GM23338 (cell line): ENCODE results near the gene ZBBX. TPM values are rescaled to one million over a fixed set of nuclear protein-coding genes. Genes with fewer than 3 reads are reported as not detected.

ENCODE experiments used
- ATAC-seq: fragments of 200-7000 bp; cut with Tn5 transposase; 3 replicates; pipeline ENCODE4 v1.9.1; 2020
- DNase-seq: peaks from one replicate; pipeline ENCODE4 v3.0.0-alpha.2; 2015; ENCODE audit warnings: low spot score
- H2AFZ ChIP-seq: fragments of 200-600 bp; sonication (generic); 2 replicates; pipeline ENCODE4 v1.8.0; 2016; ENCODE audit warnings: antibody characterized with exemption, mild to moderate bottlenecking, moderate library complexity
- H3F3A ChIP-seq: fragments of 200-600 bp; sonication (generic); replicated peaks from 2 replicates; pipeline ENCODE4 v1.8.0; 2017; ENCODE audit warnings: antibody characterized with exemption, mixed run types, low read depth
- H3K27ac ChIP-seq: fragments of 200-600 bp; sonication (generic); 2 replicates; pipeline ENCODE4 v1.6.1; 2016; ENCODE audit warnings: low read depth
- H3K27me3 ChIP-seq: fragments of 200-600 bp; sonication (generic); 2 replicates; pipeline ENCODE4 v1.8.0; 2016; ENCODE audit warnings: mild to moderate bottlenecking, mixed run types, moderate library complexity; ENCODE audit not compliant: insufficient read depth
- H3K36me3 ChIP-seq: fragments of 200-600 bp; sonication (generic); 2 replicates; pipeline ENCODE4 v1.8.0; 2016; ENCODE audit warnings: mild to moderate bottlenecking; ENCODE audit not compliant: insufficient read depth
- H3K4me1 ChIP-seq: fragments of 200-600 bp; sonication (generic); 2 replicates; pipeline ENCODE4 v1.8.0; 2016; ENCODE audit warnings: mild to moderate bottlenecking, moderate library complexity; ENCODE audit not compliant: insufficient read depth
- H3K4me2 ChIP-seq: fragments of 200-600 bp; sonication (generic); 2 replicates; pipeline ENCODE4 v1.7.1; 2017; ENCODE audit warnings: mixed run types
- H3K4me3 ChIP-seq: fragments of 200-600 bp; sonication (generic); 2 replicates; pipeline ENCODE4 v1.6.1; 2016; ENCODE audit warnings: mixed run types
- H3K79me2 ChIP-seq: fragments of 200-600 bp; sonication (generic); replicated peaks from 2 replicates; pipeline ENCODE4 v1.8.0; 2017; ENCODE audit warnings: mild to moderate bottlenecking; ENCODE audit not compliant: insufficient read depth
- H3K9me2 ChIP-seq: fragments of 200-600 bp; sonication (generic); 2 replicates; pipeline ENCODE4 v1.8.0; 2017; ENCODE audit not compliant: insufficient read depth
- H4K20me1 ChIP-seq: fragments of 200-600 bp; sonication (generic); replicated peaks from 2 replicates; pipeline ENCODE4 v1.8.0; 2017; ENCODE audit warnings: mild to moderate bottlenecking; ENCODE audit not compliant: insufficient read depth
- H3K27ac Mint-ChIP-seq: 2 replicates; pipeline ENCODE4 v1.8.0; 2020; ENCODE audit warnings: inconsistent platforms, mild to moderate bottlenecking, moderate library complexity, mixed read lengths
- H3K27me3 Mint-ChIP-seq: 3 replicates; pipeline ENCODE4 v1.8.0; 2022; ENCODE audit warnings: low read depth, mild to moderate bottlenecking, moderate library complexity, mixed read lengths, inconsistent platforms; ENCODE audit not compliant: insufficient read depth, poor library complexity
- H3K36me3 Mint-ChIP-seq: 3 replicates; pipeline ENCODE4 v1.8.0; 2021; ENCODE audit warnings: low read depth, mild to moderate bottlenecking, inconsistent platforms, moderate library complexity, mixed read lengths
- H3K4me1 Mint-ChIP-seq: 3 replicates; pipeline ENCODE4 v1.8.0; 2020; ENCODE audit warnings: mild to moderate bottlenecking, inconsistent platforms, mixed read lengths
- H3K4me3 Mint-ChIP-seq: 3 replicates; pipeline ENCODE4 v1.8.0; 2021; ENCODE audit warnings: moderate library complexity, mild to moderate bottlenecking, inconsistent platforms, mixed read lengths
- H3K9me3 Mint-ChIP-seq: 3 replicates; pipeline ENCODE4 v1.8.0; 2020; ENCODE audit warnings: moderate library complexity, mild to moderate bottlenecking, inconsistent platforms, mixed read lengths
- CREB1 ChIP-seq: fragments of 250-450 bp; sonication (Bioruptor Pico); IDR thresholded peaks from 2 replicates; pipeline ENCODE4 v1.5.0; 2020; ENCODE audit warnings: low read depth, mild to moderate bottlenecking, moderate library complexity
- CTCF ChIP-seq, 2 experiments: fragments of 200-600 bp in 1 of 2; sonication (generic) in 1 of 2; conservative IDR thresholded peaks; 2 replicates each; pipeline versions ENCODE4 v1.5.1 to v1.6.1; 2016 to 2017; ENCODE audit warnings: antibody characterized with exemption in 2 of 2, low read depth in 2 of 2, mild to moderate bottlenecking in 2 of 2, moderate library complexity in 1 of 2
- EZH2 ChIP-seq: fragments of 200-600 bp; sonication (generic); IDR thresholded peaks from one replicate; pipeline ENCODE4 v1.8.0; 2017; ENCODE audit warnings: antibody characterized with exemption, mild to moderate bottlenecking, low read depth; ENCODE audit not compliant: unreplicated experiment
- EZH2phosphoT487 ChIP-seq: fragments of 200-600 bp; sonication (generic); IDR thresholded peaks from one replicate; pipeline ENCODE4 v1.8.1; 2018; ENCODE audit warnings: antibody characterized with exemption; ENCODE audit not compliant: unreplicated experiment
- JUNB ChIP-seq: IDR thresholded peaks from one replicate; pipeline ENCODE4 v1.6.1; 2016; ENCODE audit warnings: antibody characterized with exemption; ENCODE audit not compliant: unreplicated experiment
- NANOG ChIP-seq: IDR thresholded peaks from 2 replicates; pipeline ENCODE4 v1.6.1; 2016; ENCODE audit warnings: antibody characterized with exemption, borderline replicate concordance
- POLR2AphosphoS5 ChIP-seq: IDR thresholded peaks from 2 replicates; pipeline ENCODE4 v1.6.1; 2016; ENCODE audit warnings: antibody characterized with exemption, low read depth
- REST ChIP-seq: IDR thresholded peaks from one replicate; pipeline ENCODE4 v1.6.1; 2018; ENCODE audit warnings: antibody characterized with exemption; ENCODE audit not compliant: unreplicated experiment
- STAT1 ChIP-seq: IDR thresholded peaks from one replicate; pipeline ENCODE4 v1.6.1; 2016; ENCODE audit warnings: antibody characterized with exemption; ENCODE audit not compliant: unreplicated experiment
- ZNF114 ChIP-seq: fragments of 250-450 bp; sonication (Bioruptor Pico); IDR thresholded peaks from 2 replicates; pipeline ENCODE4 v1.5.0; 2020; ENCODE audit warnings: mild to moderate bottlenecking, moderate library complexity
- ZNF331 ChIP-seq: fragments of 250-450 bp; sonication (Bioruptor Pico); IDR thresholded peaks from 2 replicates; pipeline ENCODE4 v1.5.0; 2020; ENCODE audit warnings: low read depth, mild to moderate bottlenecking, moderate library complexity
- polyA plus RNA-seq: library from polyadenylated mRNA; unstranded; fragments of >200 nt; fragmentation: Nextera tagmentation; extraction: Ambion mirVana; gene quantifications from 2 replicates; pipeline ENCODE4 v1.2.1, GENCODE V29; 2016
- total RNA-seq: library from RNA; depleted of rRNA; stranded (reverse); fragments of >200 nt; shearing (Covaris generic); gene quantifications from 2 replicates; pipeline ENCODE4 v1.2.3, GENCODE V29; 2014

The ZBBX gene
- total and polyA plus RNA-seq, 2 experiments from 2014 or later, result 0.90 to 1.1 TPM

- H3K27me3 ChIP-seq, result no peaks in the 10 kb centered on the region
- H3K9me3 Mint-ChIP-seq, result no peaks in the 10 kb centered on the region
- H3K9me2 ChIP-seq, result no peaks in the 10 kb centered on the region
- no peak overlapping the region for H3K4me3 Mint-ChIP-seq
- H3K36me3 ChIP-seq, result no peaks in the 10 kb centered on the region
- H4K20me1 ChIP-seq, result no peaks in the 10 kb centered on the region
- H3K27me3 Mint-ChIP-seq, result peaks cover 2% of the 10 kb centered on the region
- H3F3A ChIP-seq, result no peaks in the 10 kb centered on the region
- TF ChIP-seq JUNB (no peak), CREB1 (CRISPR knock-in tag) (no peak), EZH2phosphoT487 (no peak), REST (no peak), ZNF114 (CRISPR knock-in tag) (no peak), NANOG (no peak)
- H3K79me2 ChIP-seq, result no peaks in the 10 kb centered on the region
- H3K27ac Mint-ChIP-seq, result no peak overlapping the region
- H3K4me3 ChIP-seq, result no peak overlapping the region
- ATAC-seq (no peak), DNase-seq (no peak)
- no peak overlapping the region for H3K4me2 ChIP-seq
- H3K36me3 Mint-ChIP-seq, result no peaks in the 10 kb centered on the region
- 0 out of 2 replicates have a peak, but pooled peaks cover 3% of the 10 kb centered on the region for H3K4me1 ChIP-seq
- no peak overlapping the region for H3K27ac ChIP-seq
- peaks cover 10% of the 10 kb centered on the region; the same call in 2 of the 3 replicates for H3K4me1 Mint-ChIP-seq
- H2AFZ ChIP-seq, result no peak overlapping the region
Measured at GRCh38 chr3:167375478-167375877, 4.6 kb downstream of the ZBBX start.

- H3K4me1 Mint-ChIP-seq, result peaks cover 3% of the 10 kb centered on the region; the same call in 1 of the 3 replicates
- Histone ChIP-seq H3K36me3 (no peaks in the 10 kb centered on the region), H3K79me2 (no peaks in the 10 kb centered on the region), H3K9me2 (no peaks in the 10 kb centered on the region), H3K4me3 (no peak overlapping the region), H4K20me1 (no peaks in the 10 kb centered on the region), H3K27ac (no peak overlapping the region), H3K27me3 (no peaks in the 10 kb centered on the region), H3K4me1 (no peaks in the 10 kb centered on the region), H3F3A (no peaks in the 10 kb centered on the region), H2AFZ (0 out of 2 replicates have a peak overlapping the region, but pooled peaks have one; percentile 15), H3K4me2 (no peak overlapping the region)
- no peaks in the 10 kb centered on the region for H3K9me3 Mint-ChIP-seq
- no peaks in the 10 kb centered on the region for H3K27me3 Mint-ChIP-seq
- no peak overlapping the region for H3K4me3 Mint-ChIP-seq
- DNase-seq, result peak; percentile 67
- no peaks in the 10 kb centered on the region for H3K36me3 Mint-ChIP-seq
- ATAC-seq, result peak; percentile 81
- no peak overlapping the region for H3K27ac Mint-ChIP-seq
- no peak for TF ChIP-seq STAT1
- TF ChIP-seq NANOG, result no peak
- no peak for TF ChIP-seq POLR2AphosphoS5
- TF ChIP-seq EZH2phosphoT487, result no peak
- TF ChIP-seq JUNB, result no peak
- no peak for TF ChIP-seq EZH2
- TF ChIP-seq ZNF114 (CRISPR knock-in tag), result no peak
- TF ChIP-seq CREB1 (CRISPR knock-in tag), result no peak
- TF ChIP-seq CTCF (conservative IDR thresholded peaks at IDR 0.05; ENCODE audit: low read depth in 2 of 2), result no peak
- TF ChIP-seq REST, result no peak
- no peak for TF ChIP-seq ZNF331 (CRISPR knock-in tag)
Measured at GRCh38 chr3:167372138-167372537, 8.0 kb downstream of the ZBBX start.
